K562 (cell line): Measurements from ENCODE around the gene SLC16A4. TPM values are rescaled to one million over a fixed set of nuclear protein-coding genes. Genes with fewer than 3 reads are reported as not detected.

Source experiments
- ATAC-seq: fragments of 200-7000 bp; cut with Tn5 transposase; 3 replicates; pipeline ENCODE4 v1.9.1; 2020; ENCODE audit warnings: moderate library complexity
- BruUV-seq: library from RNA; stranded (reverse); fragments of 400-500 nt; replicated peaks from 2 replicates; lab custom pipeline; 2021; lab: Mats Ljungman, UMichigan
- CTCF ChIA-PET: fragments of 300-600 bp; formaldehyde crosslinking; extraction: SDS; loops from one replicate; lab custom pipeline; 2021; ENCODE audit warnings: low intra/inter-chr PET ratio; lab: Yijun Ruan, JAX
- POLR2A ChIA-PET: fragments of 300-600, 350-650 bp; sonication (Branson Sonifier 250); formaldehyde crosslinking; extraction: SDS; loops from one replicate; lab custom pipeline; 2021; ENCODE audit warnings: antibody characterized with exemption, inconsistent platforms; lab: Yijun Ruan, JAX
- DNase-seq, 4 experiments: peaks; one replicate each; pipeline versions ENCODE4 v3.0.0 to v3.0.0-alpha.2; 2011 to 2018; ENCODE audit warnings: low spot score in 3 of 4, mixed read lengths in 3 of 4; ENCODE audit errors: extremely low read depth in 1 of 4
- FAIRE-seq: peaks from 2 replicates; lab custom pipeline; 2011; peaks lifted over from hg19 to GRCh38; lab: Jason Lieb, UNC
- H2AFZ ChIP-seq: 2 replicates; pipeline ENCODE4 v1.6.0; 2011; ENCODE audit warnings: low read depth, low read length, control low read depth, inconsistent platforms
- H3K27ac ChIP-seq: fragments of 200-600 bp; 3 replicates; pipeline ENCODE4 v1.8.0; 2011; ENCODE audit warnings: low read depth, mild to moderate bottlenecking, control low read depth, inconsistent platforms, low read length, moderate library complexity, mixed read lengths; ENCODE audit errors: extremely low read depth
- H3K27me3 ChIP-seq, 2 experiments: fragments of 300-600 bp in 1 of 2; 2 replicates in 1 of 2; 3 replicates in 1 of 2; pipeline versions ENCODE4 v1.6.0 to v1.8.0; 2011; ENCODE audit warnings: inconsistent platforms in 2 of 2, low read length in 2 of 2, mild to moderate bottlenecking in 1 of 2, mixed read lengths in 1 of 2, moderate library complexity in 1 of 2; ENCODE audit not compliant: control insufficient read depth in 2 of 2, insufficient read depth in 2 of 2
- H3K36me3 ChIP-seq: fragments of 300-600 bp; 3 replicates; pipeline ENCODE4 v1.8.0; 2011; ENCODE audit warnings: mild to moderate bottlenecking, low read length, inconsistent platforms; ENCODE audit not compliant: control insufficient read depth, insufficient read depth
- H3K4me1 ChIP-seq, 2 experiments: fragments of 200-600 bp in 1 of 2; replicated peaks in 1 of 2; 2 replicates in 1 of 2; 3 replicates in 1 of 2; pipeline versions ENCODE4 v1.5.1 to v1.8.0; 2011; ENCODE audit warnings: inconsistent platforms in 2 of 2, low read length in 2 of 2, mild to moderate bottlenecking in 1 of 2, mixed read lengths in 1 of 2, moderate library complexity in 1 of 2; ENCODE audit not compliant: control insufficient read depth in 2 of 2, insufficient read depth in 2 of 2
- H3K4me2 ChIP-seq: 2 replicates; pipeline ENCODE4 v1.6.1; 2011; ENCODE audit warnings: low read length, control low read depth, inconsistent platforms, mixed read lengths; ENCODE audit not compliant: insufficient read depth
- H3K4me3 ChIP-seq: fragments of 200-600 bp; sonication (generic), shearing (Covaris generic); 2 replicates; pipeline ENCODE4 v1.5.1; 2016; ENCODE audit warnings: control low read depth, inconsistent platforms
- H3K79me2 ChIP-seq: fragments of 200-600 bp; 3 replicates; pipeline ENCODE4 v1.8.0; 2011; ENCODE audit warnings: low read length, inconsistent platforms; ENCODE audit not compliant: control insufficient read depth, insufficient read depth
- H3K9ac ChIP-seq, 2 experiments: 2 replicates each; pipeline versions ENCODE4 v1.6.0 to v1.6.1; 2011; ENCODE audit warnings: low read depth in 2 of 2, low read length in 2 of 2, control low read depth in 1 of 2, inconsistent platforms in 1 of 2, mild to moderate bottlenecking in 1 of 2, mixed read lengths in 1 of 2; ENCODE audit not compliant: insufficient read depth in 1 of 2
- H3K9me1 ChIP-seq: one replicate; pipeline ENCODE4 v1.6.0; 2011; ENCODE audit warnings: inconsistent platforms, mild to moderate bottlenecking, low read length, moderate library complexity; ENCODE audit not compliant: control insufficient read depth, insufficient read depth
- H3K9me3 ChIP-seq: replicated peaks from 2 replicates; pipeline ENCODE4 v1.5.1; 2011; ENCODE audit warnings: low read depth, low read length, inconsistent platforms; ENCODE audit not compliant: control insufficient read depth, insufficient read depth
- H4K20me1 ChIP-seq: replicated peaks from 2 replicates; pipeline ENCODE4 v1.6.1; 2011; ENCODE audit warnings: low read length, inconsistent platforms, mixed read lengths; ENCODE audit not compliant: control insufficient read depth, insufficient read depth
- CBX8 ChIP-seq: fragments of 200-600 bp; sonication (generic); IDR thresholded peaks from 2 replicates; pipeline ENCODE4 v1.6.1; 2012; ENCODE audit warnings: borderline replicate concordance, mixed run types, low read depth, mild to moderate bottlenecking, moderate library complexity, mixed read lengths, low read length, control low read depth, inconsistent platforms; ENCODE audit not compliant: poor library complexity, severe bottlenecking; ENCODE audit errors: extremely low read depth
- CHD1 ChIP-seq: fragments of 200-600 bp; sonication (generic); IDR thresholded peaks from one replicate; pipeline ENCODE4 v1.6.1; 2012; ENCODE audit warnings: mild to moderate bottlenecking, moderate library complexity, low read length, inconsistent platforms
- CSDE1 ChIP-seq, 2 experiments: fragments of 450-650 bp; IDR thresholded peaks; 2 replicates each; pipeline ENCODE4 v1.6.1; 2016; ENCODE audit warnings: mild to moderate bottlenecking in 1 of 2
- MAFK ChIP-seq: IDR thresholded peaks from 2 replicates; pipeline ENCODE4 v1.6.1; 2011; ENCODE audit warnings: low read length, improper control_type of control experiment
- MTF1 ChIP-seq: fragments of 250-450 bp; sonication (Bioruptor Pico); IDR thresholded peaks from 2 replicates; pipeline ENCODE4 v1.9.0; 2021; ENCODE audit warnings: moderate library complexity, mild to moderate bottlenecking, inconsistent platforms, borderline replicate concordance
- NFE2 ChIP-seq: IDR thresholded peaks from 2 replicates; pipeline ENCODE4 v1.6.1; 2014; ENCODE audit warnings: antibody characterized with exemption, low read depth
- PHF20 ChIP-seq: fragments of 450-650 bp; IDR thresholded peaks from 2 replicates; pipeline ENCODE4 v1.6.1; 2018; ENCODE audit not compliant: partially characterized antibody
- RAD21 ChIP-seq, 2 experiments: fragments of 250-450 bp in 1 of 2; fragments of 450-650 bp in 1 of 2; sonication (Bioruptor Pico) in 1 of 2; formaldehyde crosslinking in 1 of 2; IDR thresholded peaks in 1 of 2; conservative IDR thresholded peaks in 1 of 2; 2 replicates each; pipeline versions ENCODE4 v1.4.0 to v1.8.0; 2020 to 2022; ENCODE audit warnings: mild to moderate bottlenecking in 2 of 2, moderate library complexity in 1 of 2
- RAD51 ChIP-seq: fragments of 450-650 bp; IDR thresholded peaks from 2 replicates; pipeline ENCODE4 v1.7.1; 2016; ENCODE audit warnings: low read depth, mild to moderate bottlenecking, borderline replicate concordance
- RBFOX2 ChIP-seq: fragments of 200-400 bp; formaldehyde crosslinking; IDR thresholded peaks from 2 replicates; pipeline ENCODE4 v1.6.1; 2017; ENCODE audit warnings: low read depth, mild to moderate bottlenecking, low read length, moderate library complexity
- SMAD4 ChIP-seq: fragments of 250-450 bp; sonication (Bioruptor Pico); conservative IDR thresholded peaks from 2 replicates; pipeline ENCODE4 v1.8.0; 2021; ENCODE audit warnings: inconsistent platforms, mild to moderate bottlenecking, moderate library complexity
- SMARCE1 ChIP-seq: fragments of 450-650 bp; IDR thresholded peaks from 2 replicates; pipeline ENCODE4 v1.7.1; 2016; ENCODE audit warnings: mild to moderate bottlenecking
- SRSF7 ChIP-seq: fragments of 200-400 bp; formaldehyde crosslinking; optimal IDR thresholded peaks from 2 replicates; pipeline ENCODE3; 2017; ENCODE audit warnings: mild to moderate bottlenecking, low read depth, low read length
- TCF7 ChIP-seq: sonication (generic); IDR thresholded peaks from 2 replicates; pipeline ENCODE4 v1.6.1; 2016; ENCODE audit warnings: antibody characterized with exemption, borderline replicate concordance
- TEAD2 ChIP-seq: fragments of 450-650 bp; IDR thresholded peaks from 2 replicates; pipeline ENCODE4 v1.6.1; 2016; ENCODE audit warnings: missing genetic modification characterization, control low read depth, missing compliant biosample characterization
- ZBTB17 ChIP-seq: fragments of 450-650 bp; formaldehyde crosslinking; IDR thresholded peaks from 2 replicates; pipeline ENCODE4 v1.4.0; 2020; ENCODE audit warnings: mild to moderate bottlenecking
- ZKSCAN3 ChIP-seq: fragments of 250-450 bp; sonication (Bioruptor Pico); IDR thresholded peaks from 2 replicates; pipeline ENCODE4 v1.4.0; 2020
- ZNF184 ChIP-seq: sonication (generic); formaldehyde crosslinking; IDR thresholded peaks from 2 replicates; pipeline ENCODE4 v1.5.0; 2020; ENCODE audit warnings: missing genetic modification reagents
- ZNF24 ChIP-seq: fragments of 450-650 bp; IDR thresholded peaks from 2 replicates; pipeline ENCODE4 v1.6.1; 2016
- ZNF316 ChIP-seq: fragments of 450-650 bp; IDR thresholded peaks from 2 replicates; pipeline ENCODE4 v1.6.1; 2016
- ZNF584 ChIP-seq: fragments of 200-800 bp; sonication (Bioruptor generic); IDR thresholded peaks from 2 replicates; pipeline ENCODE4 v1.6.1; 2016; ENCODE audit warnings: low read depth, mild to moderate bottlenecking, missing genetic modification characterization, missing compliant biosample characterization
- WGBS: fragments of 100-300 bp; shearing (Covaris generic); methylation state at CpG from one replicate; pipeline ENCODE4 v1.1.6; 2016; ENCODE audit warnings: low coverage, mixed read lengths; ENCODE audit not compliant: insufficient coverage; ENCODE audit errors: missing lambda C conversion rate; 5-methylcytosine and 5-hydroxymethylcytosine counted together
- in situ Hi-C: fragments of 300-500 bp; cut with MboI; formaldehyde crosslinking; loops from 4 replicates; pipeline ENCODE4 v1.15.0; 2018; ENCODE audit warnings: inconsistent platforms, mixed read lengths
- intact Hi-C: fragments of 100-400 bp; cut with micrococcal nuclease; formaldehyde crosslinking; loops from 2 replicates; pipeline ENCODE4 v1.14.2; 2022
- polyA plus RNA-seq, 8 experiments: library from polyadenylated mRNA; depleted of rRNA in 4 of 8; stranded (reverse) in 5 of 8; unstranded in 3 of 8; fragments of >200 nt; fragmentation: Nextera tagmentation in 2 of 8; fragmentation: Illumina TruSeq in 1 of 8; extraction: Ambion mirVana in 2 of 8; extraction: Trizol in 1 of 8; gene quantifications; 2 replicates each; pipeline versions ENCODE4 v1.2.1 to v1.2.3, GENCODE V29; 2011 to 2014; ENCODE audit warnings: inconsistent platforms in 1 of 8, missing spikeins in 1 of 8
- total RNA-seq, 7 experiments: library from RNA; depleted of rRNA in 6 of 7; stranded (reverse); fragments of >200 nt in 6 of 7; fragmentation: Illumina TruSeq in 2 of 7; extraction: Trizol in 2 of 7; gene quantifications; 2 replicates each; pipeline versions ENCODE4 v1.2.1 to v1.2.3, GENCODE V29; 2011 to 2021; ENCODE audit warnings: low replicate concordance in 1 of 7
- TF ChIP-seq, protein P1 (sequence below): fragments of 450-650 bp; IDR thresholded peaks from one replicate; pipeline ENCODE4 v1.6.1; 2018; ENCODE audit warnings: mild to moderate bottlenecking, moderate library complexity; ENCODE audit not compliant: partially characterized antibody
- TF ChIP-seq, protein P2 (sequence below): IDR thresholded peaks from 2 replicates; pipeline ENCODE4 v1.6.1; 2012; ENCODE audit warnings: low read depth, low read length, improper control_type of control experiment, borderline replicate concordance

The SLC16A4 gene
- total and polyA plus RNA-seq, 9 of the 15 experiments (the other 6 are each of a cell fraction or from before 2014, with no cell fraction given) = 0.04 to 0.31 (median 0.18) TPM; not detected in 1

DNA sequence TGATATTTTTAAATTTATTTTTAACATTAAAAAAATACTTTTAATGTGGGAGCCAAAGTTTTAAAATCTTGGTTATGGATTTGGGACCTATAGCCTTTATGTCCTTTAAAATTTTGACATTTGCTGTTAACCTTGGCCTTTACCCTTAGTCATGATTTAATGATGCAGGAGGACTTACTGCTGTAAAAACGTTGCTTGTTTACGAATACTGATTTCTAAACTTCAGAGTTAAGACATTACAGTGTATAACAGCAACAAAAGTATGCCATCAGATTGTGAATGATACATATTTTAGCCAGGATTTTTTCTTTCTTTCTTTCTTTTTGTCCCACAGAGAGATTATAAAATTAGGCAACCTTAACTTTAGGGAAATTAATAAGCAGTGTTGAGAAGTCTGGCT, 42.8 kb downstream of the SLC16A4 start:
- POLR2A ChIA-PET = interaction anchor here (0.9 to 4.7 kb wide), 6 partner anchors 8 to 112 kb away, joined by 3 to 74 read pairs (median 4); partner anchors contain the start of gene RBM15
- Histone ChIP-seq H3K79me2 (peaks cover 100% of the 10 kb centered on the region), H2AFZ (no peak overlapping the region), H3K9me1 (peaks cover 4% of the 10 kb centered on the region), H3K27me3 (no peaks in the 10 kb centered on the region), H3K4me1 (peaks cover 4 to 50% of the 10 kb centered on the region in 2 experiments; a peak in 4 of 5 replicates), H3K4me3 (no peak overlapping the region), H3K9me3 (no peaks in the 10 kb centered on the region), H3K4me2 (no peak overlapping the region), H3K9ac (peak overlapping the region in 1 of 2 experiments; percentile 34; a peak in 1 of 4 replicates), H3K27ac (peak overlapping the region; percentile 24; the same call in 1 of the 3 replicates), H4K20me1 (peaks cover 69% of the 10 kb centered on the region), H3K36me3 (peaks cover 92% of the 10 kb centered on the region)
- intact Hi-C loops = no loop called here
- no TSS peak for BruUV-seq
- CTCF ChIA-PET = no interaction called here
- 18% methylated on average over 2 of the region's 2 CpGs for WGBS
- ATAC-seq (no peak), FAIRE-seq (no peak), DNase-seq (no peak)
- in situ Hi-C loops = no loop called here
- TF ChIP-seq ZNF584 (CRISPR knock-in tag) (no peak), ZNF24 (peak; percentile 94), CBX8 (no peak), ZBTB17 (CRISPR knock-in tag) (no peak), TEAD2 (no peak), RAD51 (no peak), NFE2 (peak; percentile 48), SRSF7 (no peak), PHF20 (no peak), ZKSCAN3 (CRISPR knock-in tag) (no peak), RBFOX2 (0 out of 2 replicates have a peak, but pooled peaks have one; percentile 32), CHD1 (no peak), CSDE1 (IDR thresholded peaks at IDR 0.05) (no peak), MTF1 (no peak), RAD21 (CRISPR knock-in tag; conservative IDR thresholded peaks at IDR 0.05 in 1 of 2, IDR thresholded peaks at IDR 0.05 in 1 of 2) (no peak), ZNF184 (CRISPR knock-in tag) (no peak), MAFK (no peak), ZNF316 (0 out of 2 replicates have a peak, but pooled peaks have one; percentile 23), SMAD4 (CRISPR knock-in tag) (no peak), TCF7 (no peak), SMARCE1 (no peak)
- TF ChIP-seq, protein P1, sequence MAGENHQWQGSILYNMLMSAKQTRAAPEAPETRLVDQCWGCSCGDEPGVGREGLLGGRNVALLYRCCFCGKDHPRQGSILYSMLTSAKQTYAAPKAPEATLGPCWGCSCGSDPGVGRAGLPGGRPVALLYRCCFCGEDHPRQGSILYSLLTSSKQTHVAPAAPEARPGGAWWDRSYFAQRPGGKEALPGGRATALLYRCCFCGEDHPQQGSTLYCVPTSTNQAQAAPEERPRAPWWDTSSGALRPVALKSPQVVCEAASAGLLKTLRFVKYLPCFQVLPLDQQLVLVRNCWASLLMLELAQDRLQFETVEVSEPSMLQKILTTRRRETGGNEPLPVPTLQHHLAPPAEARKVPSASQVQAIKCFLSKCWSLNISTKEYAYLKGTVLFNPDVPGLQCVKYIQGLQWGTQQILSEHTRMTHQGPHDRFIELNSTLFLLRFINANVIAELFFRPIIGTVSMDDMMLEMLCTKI = no peak
- TF ChIP-seq, protein P2, sequence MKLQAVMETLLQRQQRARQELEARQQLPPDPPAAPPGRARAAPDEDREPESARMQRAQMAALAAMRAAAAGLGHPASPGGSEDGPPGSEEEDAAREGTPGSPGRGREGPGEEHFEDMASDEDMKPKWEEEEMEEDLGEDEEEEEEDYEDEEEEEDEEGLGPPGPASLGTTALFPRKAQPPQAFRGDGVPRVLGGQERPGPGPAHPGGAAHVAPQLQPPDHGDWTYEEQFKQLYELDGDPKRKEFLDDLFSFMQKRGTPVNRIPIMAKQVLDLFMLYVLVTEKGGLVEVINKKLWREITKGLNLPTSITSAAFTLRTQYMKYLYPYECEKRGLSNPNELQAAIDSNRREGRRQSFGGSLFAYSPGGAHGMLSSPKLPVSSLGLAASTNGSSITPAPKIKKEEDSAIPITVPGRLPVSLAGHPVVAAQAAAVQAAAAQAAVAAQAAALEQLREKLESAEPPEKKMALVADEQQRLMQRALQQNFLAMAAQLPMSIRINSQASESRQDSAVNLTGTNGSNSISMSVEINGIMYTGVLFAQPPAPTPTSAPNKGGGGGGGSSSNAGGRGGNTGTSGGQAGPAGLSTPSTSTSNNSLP = no peak
